Adrenal gland (tissue), 12 donors: ENCODE data around the gene NIM1K. TPM values are rescaled to one million over a fixed set of nuclear protein-coding genes. Genes with fewer than 3 reads are reported as not detected.

ENCODE experiments used
- DNase-seq, 7 donors: peaks; one replicate each; pipeline ENCODE4 v3.0.0-alpha.2; 2019 to 2020
- H3K27ac ChIP-seq, 5 donors: fragments of 200-600 bp; sonication (generic) in 4 of 5; 1 replicate in 3 of 5; 2 replicates in 2 of 5; pipeline versions ENCODE4 v1.5.1 to v1.8.0; 2016 to 2020; ENCODE audit warnings: mild to moderate bottlenecking in 1 of 5
- H3K27me3 ChIP-seq: fragments of 200-600 bp; 2 replicates; pipeline ENCODE4 v1.8.0; 2021
- H3K36me3 ChIP-seq, 2 donors: fragments of 200-600 bp; replicated peaks in 1 of 2; 1 replicate in 1 of 2; 2 replicates in 1 of 2; pipeline versions ENCODE4 v1.5.1 to v1.8.0; 2018 to 2022
- H3K4me1 ChIP-seq, 2 donors: fragments of 200-600 bp; replicated peaks in 1 of 2; 1 replicate in 1 of 2; 2 replicates in 1 of 2; pipeline versions ENCODE4 v1.5.1 to v1.8.0; 2018 to 2021
- H3K4me3 ChIP-seq, 4 donors: fragments of 200-600 bp; sonication (generic) in 3 of 4; one replicate each; pipeline ENCODE4 v1.5.1; 2016 to 2018
- H3K9me3 ChIP-seq, 3 donors: fragments of 200-600 bp; sonication (generic) in 1 of 3; replicated peaks in 1 of 3; 1 replicate in 2 of 3; 2 replicates in 1 of 3; pipeline versions ENCODE4 v1.5.1 to v1.8.0; 2016 to 2021
- POLR2A ChIP-seq, 2 donors: fragments of 450-650 bp; IDR thresholded peaks; one replicate each; pipeline ENCODE4 v1.6.1; 2017; ENCODE audit warnings: antibody characterized with exemption in 2 of 2, mild to moderate bottlenecking in 2 of 2, moderate library complexity in 1 of 2
- WGBS, 4 donors: extraction: QIAGEN DNeasy Blood & Tissue Kit in 2 of 4; methylation state at CpG; one replicate each; pipeline versions ENCODE4 v1.1.5 to v1.1.7; 2013 to 2017; 5-methylcytosine and 5-hydroxymethylcytosine counted together
- intact Hi-C, 2 donors: fragments of 100-400 bp; cut with DNase I; formaldehyde crosslinking; loops; one replicate each; pipeline versions ENCODE4 v1.14.1 to v1.15.0; 2022 to 2023
- polyA plus RNA-seq, 3 donors: library from polyadenylated mRNA; stranded (reverse); fragments of 200-250 nt in 2 of 3; fragments of 350-450 nt in 1 of 3; fragmentation: Illumina TruSeq in 1 of 3; extraction: RNeasy Lipid Tissue Mini Kit (QIAGEN cat#74804) in 1 of 3; gene quantifications; one replicate each; pipeline ENCODE4 v1.2.3, GENCODE V29; 2013 to 2014
- total RNA-seq, 9 donors: library from RNA; depleted of rRNA in 4 of 9; stranded (reverse); fragments of >200 nt in 4 of 9; fragments of 120-200 nt in 1 of 9; fragmentation: NEBNext Ultra II Directional in 1 of 9; extraction: Animal tissue kit (Norgen Biotek cat#: 25700) in 1 of 9; gene quantifications; one replicate each; pipeline versions ENCODE4 v1.1.0 to v1.2.4, GENCODE V29; 2013 to 2023
- TF ChIP-seq, protein P1 (sequence below), 6 experiments: fragments of 450-650 bp in 4 of 6; fragments of 200-600 bp in 2 of 6; sonication (generic) in 1 of 6; IDR thresholded peaks; 1 replicate in 5 of 6; 2 replicates in 1 of 6; pipeline versions ENCODE4 v1.5.1 to v1.8.0; 2016 to 2021; ENCODE audit warnings: antibody characterized with exemption in 6 of 6, mild to moderate bottlenecking in 2 of 6, moderate library complexity in 1 of 6
- donor health status: healthy with polysubstance abuse.
- donor health status: Bipolar disorder and iron deficiency.
- donor health status: DM: yes; HTN: yes; CAD: no.
- donor health status: DM: no; HTN: no; CAD: no.
- donor health status: DM: no; HTN: no; CAD: no.
- donor health status: DM: yes; HTN: yes; CAD: no.

NIM1K gene
- total and polyA plus RNA-seq, 12 donors = 0.18 to 3.9 (median 1.1) TPM

DNA sequence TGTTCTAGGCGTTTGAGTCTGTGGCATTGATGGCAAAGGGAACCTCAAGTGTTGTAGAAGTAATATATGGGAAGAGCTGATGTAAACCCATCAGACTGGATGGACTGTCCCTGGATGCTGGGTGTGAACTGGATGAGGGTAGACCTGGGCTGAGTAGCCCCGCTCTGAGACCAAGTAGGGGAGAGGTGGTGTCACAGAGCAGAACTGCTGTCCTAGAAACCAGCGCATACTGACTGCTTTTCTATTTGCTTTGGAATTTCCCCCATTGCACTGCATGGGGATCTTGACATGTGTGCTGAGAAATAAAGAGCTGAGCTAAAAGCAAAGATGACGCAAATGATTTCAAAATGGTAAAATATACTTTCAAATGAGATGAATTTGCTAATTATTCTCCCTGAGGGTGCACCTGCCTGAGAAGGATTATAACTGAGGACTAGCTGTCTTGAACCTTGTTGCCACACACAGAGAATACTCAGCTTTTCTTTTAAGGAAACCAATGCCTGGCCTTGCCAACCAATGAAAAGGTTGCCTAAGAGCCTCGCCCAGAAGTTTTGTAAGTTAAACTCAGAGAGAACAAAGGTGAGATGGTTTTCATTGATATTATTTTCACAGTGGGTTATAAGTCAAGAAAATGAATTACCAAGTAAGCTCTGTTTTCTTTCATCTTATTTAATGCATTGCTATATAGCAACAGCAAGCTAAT lies 44.8 kb downstream of the NIM1K start:
- no peak overlapping the region for H3K4me3 ChIP-seq
- intact Hi-C loops = no loop called here
- TF ChIP-seq, protein P1, sequence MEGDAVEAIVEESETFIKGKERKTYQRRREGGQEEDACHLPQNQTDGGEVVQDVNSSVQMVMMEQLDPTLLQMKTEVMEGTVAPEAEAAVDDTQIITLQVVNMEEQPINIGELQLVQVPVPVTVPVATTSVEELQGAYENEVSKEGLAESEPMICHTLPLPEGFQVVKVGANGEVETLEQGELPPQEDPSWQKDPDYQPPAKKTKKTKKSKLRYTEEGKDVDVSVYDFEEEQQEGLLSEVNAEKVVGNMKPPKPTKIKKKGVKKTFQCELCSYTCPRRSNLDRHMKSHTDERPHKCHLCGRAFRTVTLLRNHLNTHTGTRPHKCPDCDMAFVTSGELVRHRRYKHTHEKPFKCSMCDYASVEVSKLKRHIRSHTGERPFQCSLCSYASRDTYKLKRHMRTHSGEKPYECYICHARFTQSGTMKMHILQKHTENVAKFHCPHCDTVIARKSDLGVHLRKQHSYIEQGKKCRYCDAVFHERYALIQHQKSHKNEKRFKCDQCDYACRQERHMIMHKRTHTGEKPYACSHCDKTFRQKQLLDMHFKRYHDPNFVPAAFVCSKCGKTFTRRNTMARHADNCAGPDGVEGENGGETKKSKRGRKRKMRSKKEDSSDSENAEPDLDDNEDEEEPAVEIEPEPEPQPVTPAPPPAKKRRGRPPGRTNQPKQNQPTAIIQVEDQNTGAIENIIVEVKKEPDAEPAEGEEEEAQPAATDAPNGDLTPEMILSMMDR (IDR thresholded peaks at IDR 0.05) = no peak
- no peak for TF ChIP-seq POLR2A (IDR thresholded peaks at IDR 0.05)
- H3K27me3 ChIP-seq = no peaks in the 10 kb centered on the region
- no peak for DNase-seq
- no peak overlapping the region for H3K27ac ChIP-seq
- H3K36me3 ChIP-seq = no peaks in the 10 kb centered on the region
- no peaks in the 10 kb centered on the region for H3K4me1 ChIP-seq
- no peaks in the 10 kb centered on the region for H3K9me3 ChIP-seq
- 75 to 86% (median 80%) methylated on average over 5 of the region's 5 CpGs for WGBS, 4 donors

DNA sequence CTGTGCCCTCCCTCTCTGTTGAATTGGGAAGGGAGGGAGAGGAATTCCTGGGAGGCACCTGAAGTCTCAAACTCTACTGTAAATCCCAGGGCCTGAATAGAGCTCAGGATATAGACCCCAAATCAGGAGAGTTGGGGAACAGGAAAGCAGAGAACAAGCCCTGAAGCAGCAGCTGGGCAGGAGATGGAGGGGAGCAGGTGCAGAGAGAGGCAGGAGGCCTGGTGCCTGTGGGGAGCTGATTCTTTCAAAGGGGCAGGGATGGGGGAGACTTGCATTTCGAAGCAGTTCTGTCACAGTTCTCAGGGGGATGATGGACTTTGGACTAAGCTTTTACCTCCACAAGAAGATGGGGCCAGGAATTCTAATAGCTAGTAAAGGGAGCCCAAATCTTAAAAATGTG lies 50.2 kb downstream of the NIM1K start:
- no peak for DNase-seq
- no peaks in the 10 kb centered on the region for H3K27me3 ChIP-seq
- no peak overlapping the region for H3K27ac ChIP-seq
- no peak overlapping the region for H3K4me3 ChIP-seq
- intact Hi-C loops = no loop called here
- H3K9me3 ChIP-seq = no peaks in the 10 kb centered on the region
- H3K36me3 ChIP-seq = no peaks in the 10 kb centered on the region
- no peaks in the 10 kb centered on the region for H3K4me1 ChIP-seq
- TF ChIP-seq, protein P1 (IDR thresholded peaks at IDR 0.05) = no peak
- TF ChIP-seq POLR2A (IDR thresholded peaks at IDR 0.05) = no peak
- 65 to 73% (median 68%) methylated on average over 1 of the region's 1 CpG for WGBS, 4 donors

DNA sequence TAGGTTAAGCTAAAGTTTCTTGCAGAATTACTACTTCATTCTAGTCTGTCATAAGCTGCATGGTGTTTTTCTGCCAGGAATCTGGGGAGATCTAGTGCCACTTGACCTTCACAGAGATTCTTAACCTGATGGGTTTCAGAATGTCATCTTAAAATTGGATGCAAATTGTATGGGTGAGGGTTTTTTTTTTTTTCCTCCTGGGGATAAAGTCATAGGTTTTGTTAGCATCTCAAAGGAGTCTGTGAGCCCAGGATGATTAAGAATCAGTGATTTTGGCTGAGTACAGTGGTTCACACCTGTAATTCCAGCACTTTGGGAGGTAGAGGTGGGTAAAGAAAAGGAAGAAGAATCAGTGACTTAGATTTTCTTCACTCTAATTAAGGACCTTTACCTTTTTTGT lies 51.2 kb downstream of the NIM1K start:
- no peak overlapping the region for H3K4me3 ChIP-seq
- no peaks in the 10 kb centered on the region for H3K36me3 ChIP-seq
- H3K4me1 ChIP-seq = no peaks in the 10 kb centered on the region
- intact Hi-C loops = no loop called here
- H3K27ac ChIP-seq = no peak overlapping the region
- DNase-seq = no peak
- TF ChIP-seq, protein P1 (IDR thresholded peaks at IDR 0.05) = no peak
- no peak for TF ChIP-seq POLR2A (IDR thresholded peaks at IDR 0.05)
- H3K27me3 ChIP-seq = no peaks in the 10 kb centered on the region
- no peaks in the 10 kb centered on the region for H3K9me3 ChIP-seq

DNA sequence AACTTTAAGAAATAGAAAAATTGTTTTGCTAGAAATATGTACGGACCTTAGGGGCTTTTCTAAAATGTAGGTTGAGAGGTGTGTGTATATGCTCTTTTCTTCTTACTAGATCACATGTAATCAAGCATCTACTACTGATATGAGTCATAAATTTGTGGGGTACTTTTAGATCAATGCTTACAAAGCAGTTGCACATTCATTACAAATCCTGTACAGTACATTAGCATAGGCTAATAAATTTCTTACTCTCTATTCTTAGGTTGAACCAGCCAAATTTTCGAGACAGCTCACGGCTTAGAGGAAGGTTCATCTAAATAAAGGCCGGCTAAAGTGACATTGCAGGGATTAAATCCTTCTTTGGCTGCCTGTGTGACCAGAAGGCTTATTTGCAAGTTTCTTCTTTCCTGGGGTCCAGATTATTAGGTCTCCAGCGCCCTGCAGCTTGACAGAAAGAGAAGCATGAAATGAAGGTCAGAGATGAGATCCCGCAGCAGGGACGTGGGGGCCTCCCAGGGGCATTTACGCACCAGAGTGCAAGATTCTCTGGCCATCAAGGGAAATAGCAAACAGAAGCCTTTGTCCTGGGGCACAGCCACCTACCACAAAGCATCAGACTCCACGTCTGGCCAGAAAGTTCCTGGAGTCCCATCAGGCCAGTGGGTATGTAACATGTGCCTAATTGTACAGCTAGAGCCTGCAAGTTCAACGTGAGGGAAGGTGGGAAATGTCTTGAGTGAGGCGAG lies 53.0 kb downstream of the NIM1K start:
- intact Hi-C loops = no loop called here
- DNase-seq = no peak
- Histone ChIP-seq H3K4me3 (no peak overlapping the region), H3K27ac (no peak overlapping the region), H3K9me3 (no peaks in the 10 kb centered on the region), H3K27me3 (no peaks in the 10 kb centered on the region), H3K4me1 (no peaks in the 10 kb centered on the region), H3K36me3 (no peaks in the 10 kb centered on the region)
- WGBS, 4 donors = 74 to 89% (median 77%) methylated on average over 10 to 11 of the region's 11 CpGs
- TF ChIP-seq, protein P1 (IDR thresholded peaks at IDR 0.05) = no peak
